Astrocyte (in vitro differentiated cells and primary cell): ENCODE data around the gene TTC33. TPM values are rescaled to one million over a fixed set of nuclear protein-coding genes. Genes with fewer than 3 reads are reported as not detected.

Experiments used
- DNase-seq: peaks from one replicate; pipeline ENCODE4 v3.0.0-alpha.2; 2010; ENCODE audit warnings: low read depth
- FAIRE-seq: peaks from 2 replicates; lab custom pipeline; 2011; peaks lifted over from hg19 to GRCh38; lab: Jason Lieb, UNC
- H2AFZ ChIP-seq: 2 replicates; pipeline ENCODE4 v1.6.0; 2012; ENCODE audit warnings: low read depth, low read length, inconsistent platforms
- H3K27ac ChIP-seq: 2 replicates; pipeline ENCODE4 v1.5.1; 2011; ENCODE audit warnings: low read depth, low read length, inconsistent platforms
- H3K27me3 ChIP-seq: 2 replicates; pipeline ENCODE4 v1.6.0; 2011; ENCODE audit warnings: low read length, inconsistent platforms; ENCODE audit not compliant: insufficient read depth
- H3K36me3 ChIP-seq: 2 replicates; pipeline ENCODE4 v1.5.1; 2011; ENCODE audit warnings: low read length, inconsistent platforms; ENCODE audit not compliant: insufficient read depth
- H3K4me1 ChIP-seq: 2 replicates; pipeline ENCODE4 v1.5.1; 2011; ENCODE audit warnings: low read length, inconsistent platforms; ENCODE audit not compliant: insufficient read depth
- H3K4me2 ChIP-seq: 2 replicates; pipeline ENCODE4 v1.6.0; 2012; ENCODE audit warnings: low read length, inconsistent platforms
- H3K4me3 ChIP-seq: 2 replicates; pipeline ENCODE4 v1.5.1; 2011; ENCODE audit warnings: low read depth, mild to moderate bottlenecking, low read length, inconsistent platforms; ENCODE audit not compliant: insufficient read depth
- H3K79me2 ChIP-seq: 2 replicates; pipeline ENCODE4 v1.6.0; 2012; ENCODE audit warnings: mild to moderate bottlenecking, low read length, inconsistent platforms; ENCODE audit not compliant: insufficient read depth
- H3K9ac ChIP-seq: 2 replicates; pipeline ENCODE4 v1.6.0; 2012; ENCODE audit warnings: mild to moderate bottlenecking, low read length, inconsistent platforms
- H3K9me3 ChIP-seq: 2 replicates; pipeline ENCODE4 v1.5.1; 2012; ENCODE audit warnings: low read depth, mild to moderate bottlenecking, low read length, inconsistent platforms; ENCODE audit not compliant: insufficient read depth
- H4K20me1 ChIP-seq: 2 replicates; pipeline ENCODE4 v1.6.0; 2012; ENCODE audit warnings: low read length, inconsistent platforms; ENCODE audit not compliant: insufficient read depth
- H3K27ac Mint-ChIP-seq: one replicate; pipeline ENCODE4 v1.8.0; 2021; ENCODE audit warnings: mild to moderate bottlenecking, mixed read lengths; ENCODE audit not compliant: unreplicated experiment
- H3K27me3 Mint-ChIP-seq: one replicate; pipeline ENCODE4 v1.8.0; 2021; ENCODE audit warnings: low read depth, mixed read lengths; ENCODE audit not compliant: unreplicated experiment
- H3K36me3 Mint-ChIP-seq: one replicate; pipeline ENCODE4 v1.8.0; 2021; ENCODE audit warnings: low read depth, mixed read lengths; ENCODE audit not compliant: unreplicated experiment
- H3K4me1 Mint-ChIP-seq: one replicate; pipeline ENCODE4 v1.8.0; 2021; ENCODE audit warnings: low read depth, mixed read lengths; ENCODE audit not compliant: unreplicated experiment
- H3K4me3 Mint-ChIP-seq: one replicate; pipeline ENCODE4 v1.8.0; 2021; ENCODE audit warnings: mild to moderate bottlenecking, moderate library complexity, mixed read lengths; ENCODE audit not compliant: unreplicated experiment
- H3K9me3 Mint-ChIP-seq: one replicate; pipeline ENCODE4 v1.8.0; 2021; ENCODE audit warnings: mild to moderate bottlenecking, mixed read lengths; ENCODE audit not compliant: unreplicated experiment
- EZH2 ChIP-seq: IDR thresholded peaks from 2 replicates; pipeline ENCODE4 v1.6.1; 2012; ENCODE audit warnings: mild to moderate bottlenecking, low read length, inconsistent platforms; ENCODE audit not compliant: insufficient read depth
- total RNA-seq: library from RNA; stranded (reverse); gene quantifications from 2 replicates; pipeline ENCODE4 v1.2.1, GENCODE V29; 2021
- TF ChIP-seq, protein P1 (sequence below): IDR thresholded peaks from 2 replicates; pipeline ENCODE4 v1.5.1; 2011; ENCODE audit warnings: low read depth, mild to moderate bottlenecking, inconsistent platforms, low read length, moderate library complexity; ENCODE audit not compliant: insufficient read depth

TTC33 gene
- total RNA-seq, 1 donor from 2014 or later, result 13.3 TPM

DNA sequence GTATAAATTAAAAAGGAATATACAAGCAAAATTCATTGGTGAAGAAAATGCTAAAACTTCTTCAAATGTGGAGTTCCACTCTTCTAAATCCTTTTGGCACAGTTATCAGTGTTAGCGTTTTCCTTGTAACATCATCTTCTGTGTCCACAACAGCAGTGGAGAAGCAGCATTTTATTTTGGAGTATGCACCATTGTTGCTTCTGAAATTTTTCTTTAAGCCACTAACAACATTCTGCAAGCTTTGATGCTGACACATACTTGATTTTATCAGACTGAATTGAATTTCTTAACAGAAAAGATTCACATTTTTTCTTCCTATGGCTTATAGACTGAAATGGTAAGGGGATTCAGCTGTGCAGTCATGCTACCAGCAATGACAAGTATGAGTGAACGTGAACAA, 136.8 kb downstream of the TTC33 start:
- Histone ChIP-seq H3K27ac (no peak overlapping the region), H4K20me1 (no peaks in the 10 kb centered on the region), H3K9ac (no peak overlapping the region), H3K4me1 (no peaks in the 10 kb centered on the region), H3K4me3 (no peak overlapping the region), H3K9me3 (no peaks in the 10 kb centered on the region), H3K4me2 (no peak overlapping the region), H3K79me2 (no peaks in the 10 kb centered on the region), H3K27me3 (no peaks in the 10 kb centered on the region), H3K36me3 (no peaks in the 10 kb centered on the region), H2AFZ (no peak overlapping the region)
- no peak for TF ChIP-seq EZH2
- TF ChIP-seq, protein P1, sequence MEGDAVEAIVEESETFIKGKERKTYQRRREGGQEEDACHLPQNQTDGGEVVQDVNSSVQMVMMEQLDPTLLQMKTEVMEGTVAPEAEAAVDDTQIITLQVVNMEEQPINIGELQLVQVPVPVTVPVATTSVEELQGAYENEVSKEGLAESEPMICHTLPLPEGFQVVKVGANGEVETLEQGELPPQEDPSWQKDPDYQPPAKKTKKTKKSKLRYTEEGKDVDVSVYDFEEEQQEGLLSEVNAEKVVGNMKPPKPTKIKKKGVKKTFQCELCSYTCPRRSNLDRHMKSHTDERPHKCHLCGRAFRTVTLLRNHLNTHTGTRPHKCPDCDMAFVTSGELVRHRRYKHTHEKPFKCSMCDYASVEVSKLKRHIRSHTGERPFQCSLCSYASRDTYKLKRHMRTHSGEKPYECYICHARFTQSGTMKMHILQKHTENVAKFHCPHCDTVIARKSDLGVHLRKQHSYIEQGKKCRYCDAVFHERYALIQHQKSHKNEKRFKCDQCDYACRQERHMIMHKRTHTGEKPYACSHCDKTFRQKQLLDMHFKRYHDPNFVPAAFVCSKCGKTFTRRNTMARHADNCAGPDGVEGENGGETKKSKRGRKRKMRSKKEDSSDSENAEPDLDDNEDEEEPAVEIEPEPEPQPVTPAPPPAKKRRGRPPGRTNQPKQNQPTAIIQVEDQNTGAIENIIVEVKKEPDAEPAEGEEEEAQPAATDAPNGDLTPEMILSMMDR, result no peak
- Mint-ChIP-seq H3K27ac (no peak overlapping the region), H3K4me3 (no peak overlapping the region), H3K9me3 (peaks cover 3% of the 10 kb centered on the region), H3K4me1 (peaks cover 16% of the 10 kb centered on the region), H3K27me3 (peaks cover 2% of the 10 kb centered on the region), H3K36me3 (no peaks in the 10 kb centered on the region)
- DNase-seq (no peak), FAIRE-seq (no peak)

DNA sequence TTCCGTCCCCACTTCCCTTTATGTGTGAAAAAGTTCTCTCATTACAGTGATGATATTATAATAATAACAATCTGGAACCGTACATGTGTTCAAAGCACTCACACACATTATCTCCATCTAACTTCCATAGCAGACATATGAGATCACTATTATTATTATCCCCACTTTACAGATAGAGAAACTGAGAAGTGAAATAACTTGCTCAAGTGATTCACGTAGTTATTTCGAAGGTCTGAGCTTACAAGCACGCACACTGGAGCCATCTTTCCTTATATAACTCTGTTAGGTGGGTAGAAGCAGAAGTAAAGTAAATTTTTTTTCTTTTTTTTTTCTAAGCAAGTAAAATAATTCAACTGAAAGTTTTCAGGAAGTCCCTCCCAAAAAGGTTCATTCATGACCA, 139.0 kb downstream of the TTC33 start:
- DNase-seq (no peak), FAIRE-seq (no peak)
- no peak overlapping the region for H3K27ac Mint-ChIP-seq
- Histone ChIP-seq H2AFZ (no peak overlapping the region), H3K4me3 (no peak overlapping the region), H3K9ac (no peak overlapping the region), H4K20me1 (no peaks in the 10 kb centered on the region), H3K4me1 (no peaks in the 10 kb centered on the region), H3K79me2 (no peaks in the 10 kb centered on the region), H3K27me3 (no peaks in the 10 kb centered on the region), H3K36me3 (no peaks in the 10 kb centered on the region), H3K9me3 (no peaks in the 10 kb centered on the region), H3K27ac (no peak overlapping the region), H3K4me2 (no peak overlapping the region)
- no peaks in the 10 kb centered on the region for H3K9me3 Mint-ChIP-seq
- H3K36me3 Mint-ChIP-seq, result no peaks in the 10 kb centered on the region
- peaks cover 16% of the 10 kb centered on the region for H3K4me1 Mint-ChIP-seq
- no peak overlapping the region for H3K4me3 Mint-ChIP-seq
- TF ChIP-seq, protein P1, result no peak
- no peak for TF ChIP-seq EZH2
- no peaks in the 10 kb centered on the region for H3K27me3 Mint-ChIP-seq

DNA sequence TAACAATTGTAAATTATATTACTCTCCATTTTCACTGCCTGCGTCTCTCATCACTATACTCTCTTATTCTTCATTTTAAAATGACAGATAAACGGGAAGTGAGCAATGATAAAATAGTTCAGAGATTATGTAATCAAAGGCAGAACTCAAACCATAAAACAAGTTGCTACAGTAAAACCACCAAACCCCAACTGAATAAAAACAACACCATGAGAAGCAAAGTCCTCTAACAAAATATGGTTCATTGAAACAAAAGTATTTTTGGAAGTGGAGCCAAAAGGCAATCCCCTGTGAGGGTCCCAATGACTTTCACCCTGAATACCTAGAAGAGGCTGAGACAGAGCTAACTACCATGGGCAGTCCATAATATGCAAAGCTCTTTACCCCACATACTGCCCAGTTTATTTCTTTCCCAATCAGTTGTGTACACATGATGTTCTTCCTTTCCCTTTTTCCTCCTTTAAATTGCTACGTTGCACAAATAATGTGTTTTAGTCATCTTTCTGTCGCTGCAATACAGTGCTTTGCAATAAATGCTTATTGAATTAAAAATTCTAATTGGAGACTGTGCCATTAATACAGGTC, 140.1 kb downstream of the TTC33 start:
- peaks cover 15% of the 10 kb centered on the region for H3K4me1 Mint-ChIP-seq
- Histone ChIP-seq H3K4me1 (no peaks in the 10 kb centered on the region), H3K4me3 (no peak overlapping the region), H3K4me2 (no peak overlapping the region), H3K9me3 (no peaks in the 10 kb centered on the region), H3K27ac (no peak overlapping the region), H3K9ac (no peak overlapping the region), H3K27me3 (no peaks in the 10 kb centered on the region), H2AFZ (no peak overlapping the region), H3K36me3 (no peaks in the 10 kb centered on the region), H3K79me2 (no peaks in the 10 kb centered on the region), H4K20me1 (no peaks in the 10 kb centered on the region)
- peak; percentile 25 for DNase-seq
- H3K9me3 Mint-ChIP-seq, result no peaks in the 10 kb centered on the region
- H3K27ac Mint-ChIP-seq, result no peak overlapping the region
- H3K27me3 Mint-ChIP-seq, result no peaks in the 10 kb centered on the region
- no peak for TF ChIP-seq EZH2
- TF ChIP-seq, protein P1, result no peak
- H3K4me3 Mint-ChIP-seq, result no peak overlapping the region
- peak; percentile 47 for FAIRE-seq
- H3K36me3 Mint-ChIP-seq, result no peaks in the 10 kb centered on the region
